HepG2 (cell line): Measurements from ENCODE around the gene TNFAIP2. TPM values are rescaled to one million over a fixed set of nuclear protein-coding genes. Genes with fewer than 3 reads are reported as not detected.

Source experiments
- ARID5B ChIP-seq: IDR thresholded peaks from 2 replicates; pipeline ENCODE4 v1.4.0; 2020; ENCODE audit warnings: mild to moderate bottlenecking, missing genetic modification reagents
- FOSL1 ChIP-seq: sonication (generic); formaldehyde crosslinking; IDR thresholded peaks from 2 replicates; pipeline ENCODE4 v1.9.0; 2021; ENCODE audit warnings: missing genetic modification reagents, borderline replicate concordance
- GMEB1 ChIP-seq: sonication (generic); formaldehyde crosslinking; IDR thresholded peaks from 2 replicates; pipeline ENCODE4 v1.5.1; 2020; ENCODE audit warnings: missing genetic modification reagents, mild to moderate bottlenecking, borderline replicate concordance
- MLXIP ChIP-seq: sonication (generic); formaldehyde crosslinking; IDR thresholded peaks from 2 replicates; pipeline ENCODE4 v1.9.0; 2021; ENCODE audit warnings: missing genetic modification reagents, borderline replicate concordance
- MTERF4 ChIP-seq: sonication (generic); formaldehyde crosslinking; IDR thresholded peaks from 2 replicates; pipeline ENCODE4 v1.8.0; 2023; ENCODE audit warnings: mild to moderate bottlenecking, missing genetic modification reagents
- NR2F1 ChIP-seq, 2 experiments: fragments of 450-650 bp in 1 of 2; formaldehyde crosslinking in 1 of 2; IDR thresholded peaks; 2 replicates each; pipeline versions ENCODE4 v1.5.0 to v1.6.1; 2016 to 2020; ENCODE audit warnings: mild to moderate bottlenecking in 1 of 2, missing compliant biosample characterization in 1 of 2, missing genetic modification reagents in 1 of 2, moderate library complexity in 1 of 2
- ZBTB33 ChIP-seq: sonication (generic); formaldehyde crosslinking; IDR thresholded peaks from 2 replicates; pipeline ENCODE4 v1.4.0; 2020; ENCODE audit warnings: missing genetic modification reagents
- ZFYVE20 ChIP-seq: sonication (generic); formaldehyde crosslinking; IDR thresholded peaks from 2 replicates; pipeline ENCODE4 v1.8.0; 2023; ENCODE audit warnings: low read depth, mild to moderate bottlenecking, moderate library complexity, missing genetic modification reagents, borderline replicate concordance
- ZNF12 ChIP-seq: sonication (generic); formaldehyde crosslinking; IDR thresholded peaks from 2 replicates; pipeline ENCODE4 v1.5.0; 2020; ENCODE audit warnings: missing genetic modification reagents
- ZNF382 ChIP-seq: sonication (generic); formaldehyde crosslinking; IDR thresholded peaks from 2 replicates; pipeline ENCODE4 v1.5.0; 2020; ENCODE audit warnings: missing genetic modification reagents, mild to moderate bottlenecking, borderline replicate concordance
- polyA plus RNA-seq, 8 experiments: library from polyadenylated mRNA; depleted of rRNA in 3 of 8; stranded (reverse) in 7 of 8; unstranded in 1 of 8; fragments of >200 nt; fragmentation: Illumina TruSeq in 4 of 8; extraction: Trizol in 4 of 8; gene quantifications; 2 replicates each; pipeline versions ENCODE4 v1.2.1 to v1.2.3, GENCODE V29; 2011 to 2016; ENCODE audit warnings: low read depth in 4 of 8, missing spikeins in 1 of 8, mixed read lengths in 1 of 8; ENCODE audit not compliant: insufficient read depth in 1 of 8
- total RNA-seq, 5 experiments: library from RNA; depleted of rRNA; stranded (reverse); fragments of >200 nt; fragmentation: Illumina TruSeq; extraction: Trizol; gene quantifications; 2 replicates each; pipeline ENCODE4 v1.2.3, GENCODE V29; 2016; ENCODE audit warnings: low read depth in 1 of 5
- TF ChIP-seq, protein P1 (sequence below), 2 experiments: sonication (generic) in 1 of 2; formaldehyde crosslinking in 1 of 2; IDR thresholded peaks; 2 replicates each; pipeline versions ENCODE4 v1.5.1 to v1.6.1; 2011 to 2020; ENCODE audit warnings: borderline replicate concordance in 1 of 2, low read depth in 1 of 2, low read length in 1 of 2, mild to moderate bottlenecking in 1 of 2, missing genetic modification reagents in 1 of 2, moderate library complexity in 1 of 2

Gene TNFAIP2
- total and polyA plus RNA-seq, 2 of the 13 experiments (the other 11 are each of a cell fraction or from before 2014, with no cell fraction given), result 0.46 to 1.5 TPM

- TF ChIP-seq, protein P1, sequence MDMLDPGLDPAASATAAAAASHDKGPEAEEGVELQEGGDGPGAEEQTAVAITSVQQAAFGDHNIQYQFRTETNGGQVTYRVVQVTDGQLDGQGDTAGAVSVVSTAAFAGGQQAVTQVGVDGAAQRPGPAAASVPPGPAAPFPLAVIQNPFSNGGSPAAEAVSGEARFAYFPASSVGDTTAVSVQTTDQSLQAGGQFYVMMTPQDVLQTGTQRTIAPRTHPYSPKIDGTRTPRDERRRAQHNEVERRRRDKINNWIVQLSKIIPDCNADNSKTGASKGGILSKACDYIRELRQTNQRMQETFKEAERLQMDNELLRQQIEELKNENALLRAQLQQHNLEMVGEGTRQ (IDR thresholded peaks at IDR 0.05; ENCODE audit: low read depth, low read length), result no peak
- TF ChIP-seq, protein P1 (CRISPR knock-in tag; IDR thresholded peaks at IDR 0.05; ENCODE audit: borderline replicate concordance), result no peak
- TF ChIP-seq ZNF12, result 0 out of 2 replicates have a peak, but pooled peaks have one; percentile 52
- no peak for TF ChIP-seq MLXIP (CRISPR knock-in tag)
- no peak for TF ChIP-seq ZFYVE20 (CRISPR knock-in tag)
- peak; percentile 59; the same call in 1 of the 2 replicates for TF ChIP-seq ZBTB33 (CRISPR knock-in tag)
- TF ChIP-seq FOSL1 (CRISPR knock-in tag), result 0 out of 2 replicates have a peak, but pooled peaks have one; percentile 58
- no peak for TF ChIP-seq GMEB1 (CRISPR knock-in tag)
- peak; percentile 73 to 82 for TF ChIP-seq NR2F1 (CRISPR knock-in tag; IDR thresholded peaks at IDR 0.05)
- TF ChIP-seq MTERF4 (CRISPR knock-in tag), result no peak
- TF ChIP-seq ARID5B (CRISPR knock-in tag), result 0 out of 2 replicates have a peak, but pooled peaks have one; percentile 14
- no peak for TF ChIP-seq ZNF382 (CRISPR knock-in tag)
These were observed 13.5 kb upstream of the TNFAIP2 start (continued) for GRCh38 chr14:103109535-103110441.
